GM12878 (cell line): Measurements from ENCODE around the gene NFAM1. TPM values are rescaled to one million over a fixed set of nuclear protein-coding genes. Genes with fewer than 3 reads are reported as not detected.

ENCODE experiments used
- ATAC-seq: fragments of 200-7000 bp; cut with Tn5 transposase; 3 replicates; pipeline ENCODE4 v1.9.1; 2020; ENCODE audit warnings: mild to moderate bottlenecking, moderate library complexity
- BruUV-seq: library from RNA; stranded (reverse); fragments of 400-500 nt; replicated peaks from 2 replicates; lab custom pipeline; 2021; lab: Mats Ljungman, UMichigan
- CTCF ChIA-PET: fragments of 300-600 bp; sonication (Branson Sonifier 250); formaldehyde crosslinking; extraction: SDS; loops from one replicate; lab custom pipeline; 2021; ENCODE audit warnings: inconsistent platforms; lab: Yijun Ruan, JAX
- POLR2A ChIA-PET: fragments of 350-600 bp; formaldehyde crosslinking; extraction: SDS; loops from one replicate; lab custom pipeline; 2021; ENCODE audit warnings: inconsistent platforms; lab: Charles Lee
- RAD21 ChIA-PET: fragments of 300-600 bp; sonication (Branson Sonifier 250); formaldehyde crosslinking; loops from one replicate; lab custom pipeline; 2023; ENCODE audit warnings: antibody characterized with exemption; ENCODE audit not compliant: unreplicated experiment; lab: Charles Lee
- SMC1A ChIA-PET: fragments of 300-600 bp; sonication (Branson Sonifier 250); formaldehyde crosslinking; loops from one replicate; lab custom pipeline; 2023; ENCODE audit not compliant: unreplicated experiment, uncharacterized antibody; lab: Charles Lee
- DNase-seq: peaks from one replicate; pipeline ENCODE4 v3.0.0-alpha.2; 2011; ENCODE audit warnings: low read depth, low spot score
- FAIRE-seq: peaks from 3 replicates; lab custom pipeline; 2011; peaks lifted over from hg19 to GRCh38; lab: Jason Lieb, UNC
- H2AFZ ChIP-seq: 2 replicates; pipeline ENCODE4 v1.6.0; 2011; ENCODE audit warnings: low read depth, low read length, control low read depth; ENCODE audit not compliant: control insufficient read depth
- H3K27ac ChIP-seq: 2 replicates; pipeline ENCODE4 v1.5.1; 2011; ENCODE audit warnings: control low read depth; ENCODE audit not compliant: control insufficient read depth, insufficient read depth
- H3K27me3 ChIP-seq, 2 experiments: replicated peaks in 1 of 2; 2 replicates each; pipeline versions ENCODE4 v1.6.0 to v1.6.1; 2011; ENCODE audit warnings: low read length in 1 of 2; ENCODE audit not compliant: control insufficient read depth in 2 of 2, insufficient read depth in 2 of 2
- H3K36me3 ChIP-seq, 2 experiments: 2 replicates each; pipeline ENCODE4 v1.5.1; 2011; ENCODE audit warnings: low read length in 1 of 2; ENCODE audit not compliant: control insufficient read depth in 2 of 2, insufficient read depth in 2 of 2
- H3K4me1 ChIP-seq: 2 replicates; pipeline ENCODE4 v1.6.1; 2011; ENCODE audit warnings: mild to moderate bottlenecking, low read length, moderate library complexity, mixed read lengths; ENCODE audit not compliant: control insufficient read depth, insufficient read depth
- H3K4me2 ChIP-seq: 2 replicates; pipeline ENCODE4 v1.6.0; 2011; ENCODE audit warnings: control low read depth; ENCODE audit not compliant: control insufficient read depth, insufficient read depth
- H3K4me3 ChIP-seq: fragments of 200-600 bp; sonication (generic); 2 replicates; pipeline ENCODE4 v1.5.1; 2016
- H3K79me2 ChIP-seq: 2 replicates; pipeline ENCODE4 v1.6.0; 2011; ENCODE audit warnings: low read length; ENCODE audit not compliant: control insufficient read depth, insufficient read depth
- H3K9ac ChIP-seq: 2 replicates; pipeline ENCODE4 v1.8.0; 2011; ENCODE audit warnings: low read length, control low read depth, mixed read lengths; ENCODE audit not compliant: control insufficient read depth, insufficient read depth
- H3K9me3 ChIP-seq: replicated peaks from 3 replicates; pipeline ENCODE4 v1.5.1; 2011; ENCODE audit warnings: mild to moderate bottlenecking, low read length; ENCODE audit not compliant: control insufficient read depth, insufficient read depth
- H4K20me1 ChIP-seq: 2 replicates; pipeline ENCODE4 v1.6.0; 2011; ENCODE audit not compliant: control insufficient read depth, insufficient read depth
- JUNB ChIP-seq: IDR thresholded peaks from 2 replicates; pipeline ENCODE4 v1.6.1; 2016; ENCODE audit warnings: antibody characterized with exemption, mild to moderate bottlenecking
- NFIC ChIP-seq: IDR thresholded peaks from 2 replicates; pipeline ENCODE4 v1.6.1; 2012; ENCODE audit warnings: low read depth, mild to moderate bottlenecking, inconsistent platforms, low read length, moderate library complexity
- NFYB ChIP-seq: IDR thresholded peaks from 2 replicates; pipeline ENCODE4 v1.6.1; 2011; ENCODE audit warnings: low read depth, mild to moderate bottlenecking, low read length, improper control_type of control experiment, moderate library complexity; ENCODE audit not compliant: insufficient read depth
- NR2F1 ChIP-seq: fragments of 450-650 bp; conservative IDR thresholded peaks from 2 replicates; pipeline ENCODE4 v1.6.1; 2017; ENCODE audit warnings: mild to moderate bottlenecking
- PAX5 ChIP-seq: IDR thresholded peaks from 2 replicates; pipeline ENCODE4 v1.6.1; 2011; ENCODE audit warnings: low read depth, low read length, borderline replicate concordance
- RAD21 ChIP-seq: IDR thresholded peaks from 2 replicates; pipeline ENCODE4 v1.6.1; 2011; ENCODE audit warnings: mild to moderate bottlenecking, low read depth, low read length, moderate library complexity; ENCODE audit not compliant: insufficient read depth
- RBBP5 ChIP-seq: fragments of 200-600 bp; sonication (generic); conservative IDR thresholded peaks from 2 replicates; pipeline ENCODE4 v1.6.1; 2016
- RELA ChIP-seq: fragments of 450-650 bp; IDR thresholded peaks from 2 replicates; pipeline ENCODE4 v1.8.0; 2014; ENCODE audit warnings: borderline replicate concordance; ENCODE audit not compliant: partially characterized antibody
- TCF7 ChIP-seq: IDR thresholded peaks from 2 replicates; pipeline ENCODE4 v1.6.1; 2014; ENCODE audit warnings: antibody characterized with exemption, borderline replicate concordance
- WGBS: methylation state at CpG from one replicate; pipeline ENCODE4 v1.1.6; 2016; ENCODE audit warnings: low lambda C conversion rate; ENCODE audit not compliant: insufficient replicate concordance, insufficient coverage; ENCODE audit errors: missing lambda C conversion rate; 5-methylcytosine and 5-hydroxymethylcytosine counted together
- in situ Hi-C: fragments of 300-500 bp; cut with MboI; formaldehyde crosslinking; loops from 9 replicates; pipeline ENCODE4 v1.14.3; 2018; ENCODE audit warnings: mixed read lengths
- intact Hi-C: fragments of 100-400 bp; cut with micrococcal nuclease; formaldehyde crosslinking; loops from one replicate; pipeline ENCODE4 v1.14.2; 2022; ENCODE audit not compliant: unreplicated experiment
- polyA plus RNA-seq, 11 experiments: library from polyadenylated mRNA; depleted of rRNA in 4 of 11; unstranded in 6 of 11; stranded (reverse) in 5 of 11; fragments of >200 nt; fragmentation: Nextera tagmentation in 4 of 11; fragmentation: Illumina TruSeq in 1 of 11; extraction: Ambion mirVana in 4 of 11; extraction: Trizol in 1 of 11; gene quantifications; 1 replicate in 1 of 11; 2 replicates in 10 of 11; pipeline versions ENCODE4 v1.2.1 to v1.2.3, GENCODE V29; 2011 to 2016; ENCODE audit warnings: inconsistent platforms in 2 of 11, missing spikeins in 2 of 11, low read depth in 1 of 11
- total RNA-seq, 4 experiments: library from RNA; depleted of rRNA in 3 of 4; stranded (reverse); fragments of >200 nt in 3 of 4; fragmentation: Illumina TruSeq in 1 of 4; extraction: Trizol in 1 of 4; gene quantifications; 2 replicates each; pipeline versions ENCODE4 v1.2.1 to v1.2.3, GENCODE V29; 2013 to 2021
- TF ChIP-seq, protein P1 (sequence below): fragments of 450-650 bp; IDR thresholded peaks from 2 replicates; pipeline ENCODE4 v1.6.1; 2017; ENCODE audit warnings: mild to moderate bottlenecking, low read depth, inconsistent platforms; ENCODE audit not compliant: poor library complexity, severe bottlenecking
- TF ChIP-seq, protein P2 (sequence below): fragments of 450-650 bp; IDR thresholded peaks from 2 replicates; pipeline ENCODE4 v1.6.1; 2017; ENCODE audit warnings: mild to moderate bottlenecking
- TF ChIP-seq, protein P3 (sequence below): fragments of 450-650 bp; IDR thresholded peaks from 2 replicates; pipeline ENCODE4 v1.6.1; 2016; ENCODE audit warnings: mild to moderate bottlenecking
- TF ChIP-seq, protein P4 (sequence below): IDR thresholded peaks from 2 replicates; pipeline ENCODE4 v1.6.1; 2012; ENCODE audit warnings: mild to moderate bottlenecking, low read depth, low read length

Gene NFAM1
- total and polyA plus RNA-seq, 10 of the 15 experiments (the other 5 are each of a cell fraction or from before 2014, with no cell fraction given), result 0.13 to 1.3 (median 0.24) TPM; not detected in 3

DNA sequence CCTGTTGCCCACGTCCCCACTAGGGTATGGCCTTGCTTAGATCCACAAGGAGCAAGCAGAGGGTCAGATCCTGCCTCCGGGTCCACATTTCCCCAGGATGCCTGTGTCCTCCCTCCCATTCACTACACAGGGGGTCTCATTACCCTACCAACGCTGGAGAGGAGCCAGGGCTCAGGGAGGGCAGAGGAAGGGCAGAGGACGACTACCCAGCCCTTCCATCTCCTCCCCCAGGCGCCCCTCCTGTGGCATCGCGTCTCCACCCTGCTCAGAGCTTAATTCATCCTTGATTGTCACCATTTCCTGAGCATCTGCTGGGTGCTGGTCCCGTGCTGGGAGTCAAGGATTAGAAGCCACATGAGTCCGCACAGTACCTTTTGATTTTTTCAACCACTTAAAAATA is 5.0 kb downstream of the NFAM1 start:
- RAD21 ChIA-PET, result no interaction called here
- H3K27ac ChIP-seq, result no peak overlapping the region
- no peaks in the 10 kb centered on the region for H3K9me3 ChIP-seq
- CTCF ChIA-PET, result no interaction called here
- no peak overlapping the region for H3K4me2 ChIP-seq
- no peaks in the 10 kb centered on the region for H3K36me3 ChIP-seq
- WGBS, result 9% methylated on average over 9 of the region's 9 CpGs
- in situ Hi-C loops, result no loop called here
- H4K20me1 ChIP-seq, result no peaks in the 10 kb centered on the region; the same call in 1 of the 2 replicates
- POLR2A ChIA-PET, result no interaction called here
- no peaks in the 10 kb centered on the region for H3K79me2 ChIP-seq
- intact Hi-C loops, result no loop called here
- no peaks in the 10 kb centered on the region for H3K27me3 ChIP-seq
- no peaks in the 10 kb centered on the region; the same call in 1 of the 2 replicates for H3K4me1 ChIP-seq
- no peak overlapping the region for H3K4me3 ChIP-seq
- no peak for FAIRE-seq
- BruUV-seq, result no TSS peak
- H2AFZ ChIP-seq, result no peak overlapping the region
- H3K9ac ChIP-seq, result no peak overlapping the region
- DNase-seq, result no peak
- ATAC-seq, result no peak
- SMC1A ChIA-PET, result no interaction called here
- TF ChIP-seq RBBP5 (no peak), RELA (no peak), NFIC (no peak), NFYB (no peak), PAX5 (no peak), NR2F1 (no peak), RAD21 (no peak), TCF7 (no peak), JUNB (no peak)
- TF ChIP-seq, protein P1, sequence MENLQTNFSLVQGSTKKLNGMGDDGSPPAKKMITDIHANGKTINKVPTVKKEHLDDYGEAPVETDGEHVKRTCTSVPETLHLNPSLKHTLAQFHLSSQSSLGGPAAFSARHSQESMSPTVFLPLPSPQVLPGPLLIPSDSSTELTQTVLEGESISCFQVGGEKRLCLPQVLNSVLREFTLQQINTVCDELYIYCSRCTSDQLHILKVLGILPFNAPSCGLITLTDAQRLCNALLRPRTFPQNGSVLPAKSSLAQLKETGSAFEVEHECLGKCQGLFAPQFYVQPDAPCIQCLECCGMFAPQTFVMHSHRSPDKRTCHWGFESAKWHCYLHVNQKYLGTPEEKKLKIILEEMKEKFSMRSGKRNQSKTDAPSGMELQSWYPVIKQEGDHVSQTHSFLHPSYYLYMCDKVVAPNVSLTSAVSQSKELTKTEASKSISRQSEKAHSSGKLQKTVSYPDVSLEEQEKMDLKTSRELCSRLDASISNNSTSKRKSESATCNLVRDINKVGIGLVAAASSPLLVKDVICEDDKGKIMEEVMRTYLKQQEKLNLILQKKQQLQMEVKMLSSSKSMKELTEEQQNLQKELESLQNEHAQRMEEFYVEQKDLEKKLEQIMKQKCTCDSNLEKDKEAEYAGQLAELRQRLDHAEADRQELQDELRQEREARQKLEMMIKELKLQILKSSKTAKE, result no peak
- TF ChIP-seq, protein P2, sequence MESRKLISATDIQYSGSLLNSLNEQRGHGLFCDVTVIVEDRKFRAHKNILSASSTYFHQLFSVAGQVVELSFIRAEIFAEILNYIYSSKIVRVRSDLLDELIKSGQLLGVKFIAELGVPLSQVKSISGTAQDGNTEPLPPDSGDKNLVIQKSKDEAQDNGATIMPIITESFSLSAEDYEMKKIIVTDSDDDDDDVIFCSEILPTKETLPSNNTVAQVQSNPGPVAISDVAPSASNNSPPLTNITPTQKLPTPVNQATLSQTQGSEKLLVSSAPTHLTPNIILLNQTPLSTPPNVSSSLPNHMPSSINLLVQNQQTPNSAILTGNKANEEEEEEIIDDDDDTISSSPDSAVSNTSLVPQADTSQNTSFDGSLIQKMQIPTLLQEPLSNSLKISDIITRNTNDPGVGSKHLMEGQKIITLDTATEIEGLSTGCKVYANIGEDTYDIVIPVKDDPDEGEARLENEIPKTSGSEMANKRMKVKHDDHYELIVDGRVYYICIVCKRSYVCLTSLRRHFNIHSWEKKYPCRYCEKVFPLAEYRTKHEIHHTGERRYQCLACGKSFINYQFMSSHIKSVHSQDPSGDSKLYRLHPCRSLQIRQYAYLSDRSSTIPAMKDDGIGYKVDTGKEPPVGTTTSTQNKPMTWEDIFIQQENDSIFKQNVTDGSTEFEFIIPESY, result no peak
- TF ChIP-seq, protein P3, sequence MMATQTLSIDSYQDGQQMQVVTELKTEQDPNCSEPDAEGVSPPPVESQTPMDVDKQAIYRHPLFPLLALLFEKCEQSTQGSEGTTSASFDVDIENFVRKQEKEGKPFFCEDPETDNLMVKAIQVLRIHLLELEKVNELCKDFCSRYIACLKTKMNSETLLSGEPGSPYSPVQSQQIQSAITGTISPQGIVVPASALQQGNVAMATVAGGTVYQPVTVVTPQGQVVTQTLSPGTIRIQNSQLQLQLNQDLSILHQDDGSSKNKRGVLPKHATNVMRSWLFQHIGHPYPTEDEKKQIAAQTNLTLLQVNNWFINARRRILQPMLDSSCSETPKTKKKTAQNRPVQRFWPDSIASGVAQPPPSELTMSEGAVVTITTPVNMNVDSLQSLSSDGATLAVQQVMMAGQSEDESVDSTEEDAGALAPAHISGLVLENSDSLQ, result no peak
- TF ChIP-seq, protein P4, sequence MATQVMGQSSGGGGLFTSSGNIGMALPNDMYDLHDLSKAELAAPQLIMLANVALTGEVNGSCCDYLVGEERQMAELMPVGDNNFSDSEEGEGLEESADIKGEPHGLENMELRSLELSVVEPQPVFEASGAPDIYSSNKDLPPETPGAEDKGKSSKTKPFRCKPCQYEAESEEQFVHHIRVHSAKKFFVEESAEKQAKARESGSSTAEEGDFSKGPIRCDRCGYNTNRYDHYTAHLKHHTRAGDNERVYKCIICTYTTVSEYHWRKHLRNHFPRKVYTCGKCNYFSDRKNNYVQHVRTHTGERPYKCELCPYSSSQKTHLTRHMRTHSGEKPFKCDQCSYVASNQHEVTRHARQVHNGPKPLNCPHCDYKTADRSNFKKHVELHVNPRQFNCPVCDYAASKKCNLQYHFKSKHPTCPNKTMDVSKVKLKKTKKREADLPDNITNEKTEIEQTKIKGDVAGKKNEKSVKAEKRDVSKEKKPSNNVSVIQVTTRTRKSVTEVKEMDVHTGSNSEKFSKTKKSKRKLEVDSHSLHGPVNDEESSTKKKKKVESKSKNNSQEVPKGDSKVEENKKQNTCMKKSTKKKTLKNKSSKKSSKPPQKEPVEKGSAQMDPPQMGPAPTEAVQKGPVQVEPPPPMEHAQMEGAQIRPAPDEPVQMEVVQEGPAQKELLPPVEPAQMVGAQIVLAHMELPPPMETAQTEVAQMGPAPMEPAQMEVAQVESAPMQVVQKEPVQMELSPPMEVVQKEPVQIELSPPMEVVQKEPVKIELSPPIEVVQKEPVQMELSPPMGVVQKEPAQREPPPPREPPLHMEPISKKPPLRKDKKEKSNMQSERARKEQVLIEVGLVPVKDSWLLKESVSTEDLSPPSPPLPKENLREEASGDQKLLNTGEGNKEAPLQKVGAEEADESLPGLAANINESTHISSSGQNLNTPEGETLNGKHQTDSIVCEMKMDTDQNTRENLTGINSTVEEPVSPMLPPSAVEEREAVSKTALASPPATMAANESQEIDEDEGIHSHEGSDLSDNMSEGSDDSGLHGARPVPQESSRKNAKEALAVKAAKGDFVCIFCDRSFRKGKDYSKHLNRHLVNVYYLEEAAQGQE, result no peak
